ENCODE data around the gene NOL4L. TPM values are rescaled to one million over a fixed set of nuclear protein-coding genes. Genes with fewer than 3 reads are reported as not detected.

Gene NOL4L
- total RNA-seq, 4 donors from 2014 or later, result 45.6 to 105 (median 85.9) TPM

GRCh38 chr20:32572271-32572968 lies 12.7 kb downstream of the NOL4L start:
- TF ChIP-seq EP300 (IDR thresholded peaks at IDR 0.05; ENCODE audit: low read depth), result no peak
- no peak for TF ChIP-seq POLR2A (IDR thresholded peaks at IDR 0.05)
- TF ChIP-seq POLR2AphosphoS5 (IDR thresholded peaks at IDR 0.05), result no peak
- TF ChIP-seq, protein P1, sequence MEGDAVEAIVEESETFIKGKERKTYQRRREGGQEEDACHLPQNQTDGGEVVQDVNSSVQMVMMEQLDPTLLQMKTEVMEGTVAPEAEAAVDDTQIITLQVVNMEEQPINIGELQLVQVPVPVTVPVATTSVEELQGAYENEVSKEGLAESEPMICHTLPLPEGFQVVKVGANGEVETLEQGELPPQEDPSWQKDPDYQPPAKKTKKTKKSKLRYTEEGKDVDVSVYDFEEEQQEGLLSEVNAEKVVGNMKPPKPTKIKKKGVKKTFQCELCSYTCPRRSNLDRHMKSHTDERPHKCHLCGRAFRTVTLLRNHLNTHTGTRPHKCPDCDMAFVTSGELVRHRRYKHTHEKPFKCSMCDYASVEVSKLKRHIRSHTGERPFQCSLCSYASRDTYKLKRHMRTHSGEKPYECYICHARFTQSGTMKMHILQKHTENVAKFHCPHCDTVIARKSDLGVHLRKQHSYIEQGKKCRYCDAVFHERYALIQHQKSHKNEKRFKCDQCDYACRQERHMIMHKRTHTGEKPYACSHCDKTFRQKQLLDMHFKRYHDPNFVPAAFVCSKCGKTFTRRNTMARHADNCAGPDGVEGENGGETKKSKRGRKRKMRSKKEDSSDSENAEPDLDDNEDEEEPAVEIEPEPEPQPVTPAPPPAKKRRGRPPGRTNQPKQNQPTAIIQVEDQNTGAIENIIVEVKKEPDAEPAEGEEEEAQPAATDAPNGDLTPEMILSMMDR (IDR thresholded peaks at IDR 0.05), result no peak
- no peak for DNase-seq
- no peak overlapping the region for H3K4me3 ChIP-seq
- H3K9me3 ChIP-seq, result no peaks in the 10 kb centered on the region
- H3K27ac ChIP-seq, result no peak overlapping the region
- no peaks in the 10 kb centered on the region for H3K27me3 ChIP-seq
- peaks cover 0 to 10% (median 2%) of the 10 kb centered on the region in 4 donors for H3K4me1 ChIP-seq
- WGBS, 2 donors (ENCODE audit: low coverage in 1 of 2), result 84 to 92% methylated on average over 7 to 15 of the region's 15 CpGs
- in situ Hi-C loops (cut with MboI; ENCODE audit: low pct_ligation_motif_present in 1 of 4, low pct_unique_long_range_greater_than_20kb in 1 of 4, low sequenced_read_pairs in 3 of 4), result no loop called here
- H3K36me3 ChIP-seq, result no peaks in the 10 kb centered on the region
- intact Hi-C loops (cut with DNase I; ENCODE audit: low total_unique reads), result no loop called here

DNA sequence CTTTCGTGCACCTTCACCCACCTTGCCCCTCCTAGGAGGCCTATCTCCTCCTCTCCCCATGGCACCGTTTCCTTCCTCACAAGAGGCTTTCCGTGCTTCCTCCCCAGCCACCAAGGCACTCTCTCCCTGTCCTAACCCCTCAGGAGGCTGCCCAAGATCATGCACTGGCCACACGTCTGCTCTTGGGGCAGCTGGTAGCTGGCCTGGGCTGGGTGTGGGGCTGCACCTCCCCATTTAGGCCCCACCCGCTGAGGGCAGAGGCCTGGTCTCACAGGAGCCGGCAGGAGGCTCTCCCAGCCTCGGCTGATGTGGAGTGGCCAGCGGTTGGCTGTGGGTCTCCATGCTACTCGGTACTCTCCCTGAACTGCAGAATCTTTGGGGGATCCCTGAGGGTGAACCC lies 13.6 kb downstream of the NOL4L start:
- no peak for DNase-seq
- H3K4me1 ChIP-seq, result peaks cover 0 to 10% (median 2%) of the 10 kb centered on the region in 4 donors
- no peaks in the 10 kb centered on the region for H3K27me3 ChIP-seq
- in situ Hi-C loops (cut with MboI; ENCODE audit: low pct_ligation_motif_present in 1 of 4, low pct_unique_long_range_greater_than_20kb in 1 of 4, low sequenced_read_pairs in 3 of 4), result no loop called here
- H3K9me3 ChIP-seq, result no peaks in the 10 kb centered on the region
- intact Hi-C loops (cut with DNase I; ENCODE audit: low total_unique reads), result no loop called here
- 48 to 70% methylated on average over 3 to 8 of the region's 9 CpGs for WGBS, 2 donors (ENCODE audit: low coverage in 1 of 2)
- no peak overlapping the region for H3K27ac ChIP-seq
- no peak overlapping the region for H3K4me3 ChIP-seq
- no peak for TF ChIP-seq POLR2AphosphoS5 (IDR thresholded peaks at IDR 0.05)
- TF ChIP-seq EP300 (IDR thresholded peaks at IDR 0.05; ENCODE audit: low read depth), result no peak
- TF ChIP-seq, protein P1 (IDR thresholded peaks at IDR 0.05), result no peak
- TF ChIP-seq POLR2A (IDR thresholded peaks at IDR 0.05), result no peak
- no peaks in the 10 kb centered on the region for H3K36me3 ChIP-seq

- WGBS, 2 donors (ENCODE audit: low coverage in 1 of 2), result 67% methylated on average over 10 of the region's 10 CpGs; no CpG with 5 or more reads in 1 of the 2 donors
- H3K4me1 ChIP-seq, result peaks cover 0 to 10% (median 2%) of the 10 kb centered on the region in 4 donors
- in situ Hi-C loops (cut with MboI; ENCODE audit: low pct_ligation_motif_present in 1 of 4, low pct_unique_long_range_greater_than_20kb in 1 of 4, low sequenced_read_pairs in 3 of 4), result no loop called here
These were observed 14.5 kb downstream of the NOL4L start for GRCh38 chr20:32570401-32571190.

More at GRCh38 chr20:32570401-32571190, 14.5 kb downstream of the NOL4L start:
- intact Hi-C loops (cut with DNase I; ENCODE audit: low total_unique reads), result no loop called here
- no peak for DNase-seq
- Histone ChIP-seq H3K9me3 (no peaks in the 10 kb centered on the region), H3K36me3 (no peaks in the 10 kb centered on the region), H3K27me3 (no peaks in the 10 kb centered on the region), H3K4me3 (no peak overlapping the region), H3K27ac (no peak overlapping the region)
- TF ChIP-seq EP300 (IDR thresholded peaks at IDR 0.05; ENCODE audit: low read depth), result no peak
- TF ChIP-seq POLR2AphosphoS5 (IDR thresholded peaks at IDR 0.05), result no peak
- TF ChIP-seq, protein P1 (IDR thresholded peaks at IDR 0.05), result no peak
- TF ChIP-seq POLR2A (IDR thresholded peaks at IDR 0.05), result no peak
